Stimulated activated CD4-positive, alpha-beta T cell treated with anti-CD3 and anti-CD28 coated beads, Interleukin-1b, Interleukin-23, amount 100 ng/mL, for 48 hours (primary cell): ENCODE results near the gene B3GALT4.
"Not testable (repeated sequence)": the region's sequence is repeated elsewhere in the genome, so short reads cannot be mapped to it uniquely, and the experiment has no call there.

Source experiments
- DNase-seq: peaks from one replicate; pipeline ENCODE4 v3.0.0-alpha.2; 2020

B3GALT4 gene

GRCh38 chr6:33272275-33273128 lies 4.4 kb upstream of the B3GALT4 start:
- DNase-seq: no peak

GRCh38 chr6:33273129-33273923 lies 3.6 kb upstream of the B3GALT4 start:
- no peak for DNase-seq

- DNase-seq: no peak
Measured at GRCh38 chr6:33273924-33274902, 2.7 kb upstream of the B3GALT4 start.

GRCh38 chr6:33275795-33276580 lies 935 bp upstream of the B3GALT4 start:
- not testable (repeated sequence) for DNase-seq

- DNase-seq: no peak
Measured at GRCh38 chr6:33276581-33276863, 401 bp upstream of the B3GALT4 start.

- peak; percentile 36 for DNase-seq
Measured at GRCh38 chr6:33277663-33278391, 904 bp downstream of the B3GALT4 start.

GRCh38 chr6:33278392-33278741 lies 1.4 kb downstream of the B3GALT4 start:
- no peak for DNase-seq

- no peak for DNase-seq
Measured at GRCh38 chr6:33278810-33279209, 1.9 kb downstream of the B3GALT4 start.

GRCh38 chr6:33279257-33279695 lies 2.4 kb downstream of the B3GALT4 start:
- no peak for DNase-seq

- DNase-seq: no peak
Measured at GRCh38 chr6:33279971-33280511, 3.1 kb downstream of the B3GALT4 start.

- DNase-seq: no peak
Measured at GRCh38 chr6:33280539-33280938, 3.6 kb downstream of the B3GALT4 start.

GRCh38 chr6:33285214-33285613 lies 8.3 kb downstream of the B3GALT4 start:
- not testable (repeated sequence) for DNase-seq

- DNase-seq: no peak
Measured at GRCh38 chr6:33286946-33287914, 10.3 kb downstream of the B3GALT4 start.

- no peak for DNase-seq
Measured at GRCh38 chr6:33288141-33288920, 11.4 kb downstream of the B3GALT4 start.

- peak; percentile 84 for DNase-seq
Measured at GRCh38 chr6:33288921-33289783, 12.2 kb downstream of the B3GALT4 start, which contains the start of the genes PFDN6 and WDR46. Gene PFDN6, plus strand, starts transcription at chr6:33289601. Its CDS starts 256 bp downstream, at chr6:33289857. Gene WDR46, minus strand, starts transcription at chr6:33289239. Its CDS starts 69 bp downstream, at chr6:33289170.

GRCh38 chr6:33289784-33290315 lies 12.9 kb downstream of the B3GALT4 start:
- no peak for DNase-seq

GRCh38 chr6:33290459-33290858 lies 13.5 kb downstream of the B3GALT4 start:
- no peak for DNase-seq
